Naive B cell (primary cell): Measurements from ENCODE around the gene CDC42EP3. TPM values are rescaled to one million over a fixed set of nuclear protein-coding genes. Genes with fewer than 3 reads are reported as not detected.

Experiments used
- ATAC-seq, 2 donors: fragments of 150-1000 bp; cut with Tn5 transposase; 2 replicates each; pipeline ENCODE4 v1.10.0; 2021; ENCODE audit warnings: low read depth in 2 of 2, mild to moderate bottlenecking in 2 of 2, moderate library complexity in 2 of 2
- DNase-seq: peaks from one replicate; pipeline ENCODE4 v3.0.0; 2022
- H3K27ac Mint-ChIP-seq, 6 donors: one replicate each; pipeline ENCODE4 v1.8.0; 2020 to 2022; ENCODE audit warnings: mild to moderate bottlenecking in 6 of 6, mixed read lengths in 6 of 6, moderate library complexity in 5 of 6, inconsistent platforms in 2 of 6
- H3K27me3 Mint-ChIP-seq, 3 donors: one replicate each; pipeline ENCODE4 v1.8.0; 2021 to 2022; ENCODE audit warnings: mixed read lengths in 3 of 3, mild to moderate bottlenecking in 1 of 3
- H3K36me3 Mint-ChIP-seq, 2 donors: one replicate each; pipeline ENCODE4 v1.8.0; 2020 to 2022; ENCODE audit warnings: mixed read lengths in 2 of 2, inconsistent platforms in 1 of 2, mild to moderate bottlenecking in 1 of 2
- H3K4me1 Mint-ChIP-seq, 3 donors: one replicate each; pipeline ENCODE4 v1.8.0; 2020 to 2022; ENCODE audit warnings: mixed read lengths in 3 of 3, inconsistent platforms in 1 of 3, mild to moderate bottlenecking in 1 of 3, moderate library complexity in 1 of 3
- H3K4me3 Mint-ChIP-seq, 8 donors: one replicate each; pipeline ENCODE4 v1.8.0; 2020 to 2022; ENCODE audit warnings: mild to moderate bottlenecking in 8 of 8, mixed read lengths in 8 of 8, moderate library complexity in 8 of 8, inconsistent platforms in 2 of 8
- H3K9me3 Mint-ChIP-seq, 7 donors: one replicate each; pipeline ENCODE4 v1.8.0; 2020 to 2022; ENCODE audit warnings: mixed read lengths in 7 of 7, mild to moderate bottlenecking in 5 of 7, inconsistent platforms in 2 of 7, moderate library complexity in 1 of 7
- polyA plus RNA-seq, 6 donors: library from polyadenylated mRNA; unstranded; fragments of 300-500 nt; fragmentation: Illumina TruSeq; gene quantifications; one replicate each; pipeline ENCODE4 v1.2.3, GENCODE V29; 2021; ENCODE audit warnings: low read depth in 6 of 6

The CDC42EP3 gene, protein sequence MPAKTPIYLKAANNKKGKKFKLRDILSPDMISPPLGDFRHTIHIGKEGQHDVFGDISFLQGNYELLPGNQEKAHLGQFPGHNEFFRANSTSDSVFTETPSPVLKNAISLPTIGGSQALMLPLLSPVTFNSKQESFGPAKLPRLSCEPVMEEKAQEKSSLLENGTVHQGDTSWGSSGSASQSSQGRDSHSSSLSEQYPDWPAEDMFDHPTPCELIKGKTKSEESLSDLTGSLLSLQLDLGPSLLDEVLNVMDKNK
- 10 to 100 TPM in 4 of 6 donors, 1 to 10 TPM in 2; 4.5 to 24.5 (median 12.1) TPM for polyA plus RNA-seq

DNA sequence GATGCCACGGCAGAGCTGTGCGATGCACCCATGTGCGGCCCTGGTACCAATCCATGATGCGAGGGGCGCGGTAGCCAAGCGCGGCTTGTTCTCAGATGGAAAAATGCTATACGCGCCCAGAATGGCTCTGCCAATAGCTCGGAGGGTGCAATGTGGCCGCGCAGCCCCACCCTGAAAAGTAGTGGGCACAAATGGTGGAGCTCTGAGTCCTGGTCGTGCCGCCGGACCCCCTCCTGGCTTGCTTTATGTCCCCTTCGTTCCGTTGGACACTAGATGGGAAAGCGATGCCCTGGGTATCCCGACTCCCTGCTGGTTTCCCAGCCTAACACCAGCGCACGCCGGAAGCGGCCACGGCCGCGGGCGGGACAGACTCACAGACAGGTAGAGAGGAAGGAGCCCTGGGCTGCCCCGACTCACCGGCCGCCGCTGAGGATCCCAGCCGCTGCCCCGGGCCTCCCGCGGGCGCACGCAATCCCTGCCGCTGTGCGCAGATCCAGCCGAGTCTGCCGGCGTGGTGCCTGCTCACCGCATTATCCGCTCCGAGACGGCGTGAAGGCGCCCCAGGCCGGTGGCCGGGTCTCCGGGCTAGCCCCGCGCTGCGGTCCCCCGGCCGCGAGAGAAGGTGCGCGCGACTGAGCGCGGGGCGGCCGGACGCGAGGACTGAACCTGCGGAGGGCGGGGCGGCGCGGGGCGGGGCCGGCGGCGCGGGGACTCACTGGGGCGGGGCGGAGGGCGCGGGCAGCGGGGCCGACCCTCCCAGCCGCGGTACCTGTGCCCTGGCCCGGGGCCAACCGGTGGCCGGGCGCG is at the start of gene CDC42EP3:
Gene CDC42EP3, minus strand, starts transcription at position 634 of the 807 bp plus-strand sequence. CDS start 25,055 bp downstream, outside the sequence.
- peak within 1 kb of the TSS in 5 of 6 donors; percentile 78 to 91 (median 86) for H3K27ac Mint-ChIP-seq
- H3K27me3 Mint-ChIP-seq, result no peaks in the 10 kb centered on the region
- H3K4me1 Mint-ChIP-seq, result peaks cover 16 to 57% (median 44%) of the 10 kb centered on the region in 3 donors
- H3K9me3 Mint-ChIP-seq, result no peaks in the 10 kb centered on the region
- H3K4me3 Mint-ChIP-seq, result peak within 1 kb of the TSS; percentile 84 to 97 (median 93)
- H3K36me3 Mint-ChIP-seq, result no peaks in the 10 kb centered on the region
- DNase-seq, result peak; percentile 57
- ATAC-seq, result peak; percentile 57 to 58

- Mint-ChIP-seq H3K9me3 (peaks cover 4 to 9% (median 6%) of the 10 kb centered on the region in 7 donors), H3K4me3 (no peak overlapping the region), H3K4me1 (peaks cover 0 to 6% (median 0%) of the 10 kb centered on the region in 3 donors), H3K27me3 (peaks cover 0 to 12% (median 8%) of the 10 kb centered on the region in 3 donors), H3K36me3 (peaks cover 0 to 14% of the 10 kb centered on the region in 2 donors), H3K27ac (no peak overlapping the region)
- no peak for ATAC-seq
- DNase-seq, result no peak
Measured at GRCh38 chr2:37721201-37721560, 49.7 kb upstream of the CDC42EP3 start.

DNA sequence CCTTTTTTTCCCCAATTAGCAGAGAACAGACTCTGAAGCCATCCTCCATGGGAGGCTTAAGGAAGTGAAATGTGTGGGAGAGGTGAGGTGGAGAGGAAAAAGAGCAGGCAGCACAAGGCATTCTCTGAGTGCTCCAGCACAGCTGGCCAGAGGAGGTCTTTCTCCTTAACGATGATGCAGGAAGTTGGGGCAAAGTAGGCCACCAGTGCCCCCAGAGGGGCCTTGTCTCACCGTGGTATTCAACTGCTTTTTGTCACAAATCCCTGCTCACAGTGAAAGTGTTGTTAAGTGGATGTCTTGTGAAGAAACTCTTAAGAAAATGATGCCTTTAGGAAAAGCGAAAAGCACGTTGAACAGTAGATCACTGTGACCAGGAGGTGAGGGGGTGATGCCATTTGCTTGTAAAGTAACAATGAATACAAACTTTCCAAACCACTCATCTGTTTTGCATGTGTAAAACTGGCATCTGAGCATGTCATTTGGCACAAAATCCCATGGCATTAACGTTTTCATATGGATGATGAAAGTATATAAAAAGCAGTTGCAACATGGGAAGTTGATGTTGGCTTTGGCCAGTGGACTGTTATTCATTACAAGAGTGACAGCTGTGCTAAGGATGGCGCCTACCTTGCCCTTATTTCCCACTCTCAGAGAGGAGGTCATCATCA is 49.2 kb upstream of the CDC42EP3 start:
- H3K4me3 Mint-ChIP-seq, result no peak overlapping the region

DNA sequence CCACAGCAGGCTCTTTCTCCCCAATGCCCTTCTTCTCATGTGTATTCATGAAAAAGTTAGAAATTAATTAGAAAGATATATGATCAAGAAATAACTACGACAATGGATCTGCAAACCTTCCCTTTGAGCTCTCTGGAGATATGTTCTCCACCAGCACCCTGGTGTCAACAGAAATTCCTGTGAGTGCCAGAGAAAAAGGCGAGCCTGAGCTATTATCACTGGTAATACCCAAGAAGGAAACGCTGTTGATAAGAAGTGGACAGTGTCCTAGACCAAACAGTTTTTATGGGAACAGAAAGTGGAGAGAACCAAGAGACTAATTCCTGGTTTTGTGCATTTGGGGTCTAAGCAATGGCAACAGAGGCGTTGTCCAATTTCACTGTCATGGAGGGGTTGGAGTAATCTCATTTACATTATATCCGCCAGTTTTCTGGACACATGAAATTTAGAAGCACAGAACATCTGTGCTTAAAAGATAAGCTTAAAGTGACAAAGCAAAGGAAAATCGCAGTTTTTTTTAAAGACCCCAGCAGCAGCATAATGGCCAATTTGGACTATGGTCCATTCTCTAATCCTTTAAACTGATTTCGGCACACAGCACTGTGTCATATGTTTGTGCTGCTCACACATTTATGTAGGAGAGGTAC is 47.2 kb upstream of the CDC42EP3 start:
- no peak overlapping the region for H3K27ac Mint-ChIP-seq
- ATAC-seq (no peak), DNase-seq (no peak)
- no peak overlapping the region for H3K4me3 Mint-ChIP-seq
- H3K36me3 Mint-ChIP-seq, result peaks cover 0 to 14% of the 10 kb centered on the region in 2 donors
- H3K4me1 Mint-ChIP-seq, result peaks cover 0 to 6% (median 0%) of the 10 kb centered on the region in 3 donors
- peaks cover 7 to 30% (median 21%) of the 10 kb centered on the region in 7 donors for H3K9me3 Mint-ChIP-seq
- H3K27me3 Mint-ChIP-seq, result peaks cover 0 to 12% (median 8%) of the 10 kb centered on the region in 3 donors

More for the DNA sequence above, 49.2 kb upstream of the CDC42EP3 start:
- no peak overlapping the region for H3K27ac Mint-ChIP-seq
- peaks cover 0 to 14% of the 10 kb centered on the region in 2 donors for H3K36me3 Mint-ChIP-seq
- H3K4me1 Mint-ChIP-seq, result peaks cover 0 to 6% (median 0%) of the 10 kb centered on the region in 3 donors
- DNase-seq (no peak), ATAC-seq (no peak)
- peaks cover 0 to 12% (median 8%) of the 10 kb centered on the region in 3 donors for H3K27me3 Mint-ChIP-seq
- peaks cover 5 to 11% (median 9%) of the 10 kb centered on the region in 7 donors for H3K9me3 Mint-ChIP-seq

GRCh38 chr2:37713258-37713700 is 41.8 kb upstream of the CDC42EP3 start:
- peak in 1 of 2 donors; percentile 27 for ATAC-seq
- peaks cover 0 to 7% (median 0%) of the 10 kb centered on the region in 3 donors for H3K27me3 Mint-ChIP-seq
- H3K4me1 Mint-ChIP-seq, result peaks cover 0 to 6% (median 5%) of the 10 kb centered on the region in 3 donors

GRCh38 chr2:37711831-37712230 is 40.4 kb upstream of the CDC42EP3 start:
- ATAC-seq, result no peak
- Mint-ChIP-seq H3K27me3 (peaks cover 0 to 9% (median 0%) of the 10 kb centered on the region in 3 donors), H3K36me3 (no peaks in the 10 kb centered on the region), H3K9me3 (peaks cover 5 to 33% (median 16%) of the 10 kb centered on the region in 7 donors), H3K4me1 (peaks cover 3 to 12% (median 12%) of the 10 kb centered on the region in 3 donors), H3K4me3 (no peak overlapping the region), H3K27ac (no peak overlapping the region)
- no peak for DNase-seq

More at GRCh38 chr2:37713258-37713700, 41.8 kb upstream of the CDC42EP3 start:
- peaks cover 5 to 33% (median 16%) of the 10 kb centered on the region in 7 donors for H3K9me3 Mint-ChIP-seq
- H3K36me3 Mint-ChIP-seq, result peaks cover 0 to 6% of the 10 kb centered on the region in 2 donors
- no peak for DNase-seq
- peak overlapping the region in 2 of 8 donors; percentile 22 to 27 for H3K4me3 Mint-ChIP-seq
- peak overlapping the region in 1 of 6 donors; percentile 36 for H3K27ac Mint-ChIP-seq

- DNase-seq, result no peak
- no peak overlapping the region for H3K4me3 Mint-ChIP-seq
- H3K9me3 Mint-ChIP-seq, result peaks cover 4 to 30% (median 15%) of the 10 kb centered on the region in 7 donors
- no peak for ATAC-seq
- H3K27ac Mint-ChIP-seq, result no peak overlapping the region
- H3K27me3 Mint-ChIP-seq, result peaks cover 0 to 9% (median 0%) of the 10 kb centered on the region in 3 donors
- peaks cover 3 to 14% (median 12%) of the 10 kb centered on the region in 3 donors for H3K4me1 Mint-ChIP-seq
- no peaks in the 10 kb centered on the region for H3K36me3 Mint-ChIP-seq
Measured at GRCh38 chr2:37711308-37711731, 39.9 kb upstream of the CDC42EP3 start.

DNA sequence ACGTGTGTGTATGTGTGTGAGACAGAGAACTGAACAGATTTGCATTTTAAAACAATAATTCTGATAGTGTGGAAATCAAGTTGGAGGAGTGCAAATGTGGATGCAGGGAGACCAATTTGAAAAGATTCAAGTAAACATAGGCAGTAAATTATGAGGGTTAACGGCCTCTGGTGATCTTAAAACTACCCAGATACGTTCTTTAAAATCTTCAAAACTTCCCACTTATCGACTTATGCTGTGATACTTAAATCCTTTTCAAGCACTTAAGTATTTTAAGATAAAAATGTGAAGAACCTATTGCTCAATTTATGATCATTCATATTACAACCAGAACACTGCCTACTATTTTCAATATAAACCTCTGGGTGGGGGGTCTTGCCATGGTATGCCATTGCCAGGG is 37.7 kb upstream of the CDC42EP3 start:
- H3K27ac Mint-ChIP-seq, result no peak overlapping the region
- peaks cover 3 to 14% (median 12%) of the 10 kb centered on the region in 3 donors for H3K4me1 Mint-ChIP-seq
- H3K36me3 Mint-ChIP-seq, result peaks cover 0 to under 1% of the 10 kb centered on the region in 2 donors
- peaks cover 0 to 9% (median 0%) of the 10 kb centered on the region in 3 donors for H3K27me3 Mint-ChIP-seq
- H3K9me3 Mint-ChIP-seq, result peaks cover 0 to 8% (median 0%) of the 10 kb centered on the region in 7 donors
- DNase-seq (no peak), ATAC-seq (no peak)
- no peak overlapping the region for H3K4me3 Mint-ChIP-seq

- Mint-ChIP-seq H3K36me3 (peaks cover 0 to 4% of the 10 kb centered on the region in 2 donors), H3K9me3 (no peaks in the 10 kb centered on the region), H3K4me3 (no peak overlapping the region), H3K4me1 (peaks cover 3 to 10% (median 8%) of the 10 kb centered on the region in 3 donors), H3K27ac (peak overlapping the region in 1 of 6 donors; percentile 47), H3K27me3 (peaks cover 0 to 9% (median 5%) of the 10 kb centered on the region in 3 donors)
- no peak for ATAC-seq
- DNase-seq, result no peak
Measured at GRCh38 chr2:37708146-37708545, 36.7 kb upstream of the CDC42EP3 start.

DNA sequence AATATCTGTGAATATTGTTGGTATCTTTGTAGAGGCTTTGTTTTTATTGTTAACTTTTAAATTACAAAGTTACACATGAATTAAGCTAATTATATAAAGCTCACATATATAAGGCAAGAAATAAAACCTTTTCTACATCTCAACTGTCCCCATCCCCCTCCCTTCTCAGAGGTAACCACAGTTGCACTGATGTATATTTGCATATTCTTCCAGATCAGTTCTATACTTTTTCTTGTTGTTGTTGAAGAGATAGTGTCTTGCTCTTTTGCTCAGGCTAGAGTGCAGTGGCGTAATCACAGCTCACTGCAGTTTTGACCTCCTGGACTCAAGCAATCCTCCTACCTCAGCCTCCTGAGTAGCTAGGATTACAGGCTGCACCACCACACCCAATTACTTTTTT is 36.0 kb upstream of the CDC42EP3 start:
- peak overlapping the region in 1 of 8 donors; percentile 2 for H3K4me3 Mint-ChIP-seq
- DNase-seq, result no peak
- peaks cover 3 to 9% (median 6%) of the 10 kb centered on the region in 3 donors for H3K4me1 Mint-ChIP-seq
- peaks cover 0 to 4% of the 10 kb centered on the region in 2 donors for H3K36me3 Mint-ChIP-seq
- no peaks in the 10 kb centered on the region for H3K9me3 Mint-ChIP-seq
- H3K27ac Mint-ChIP-seq, result no peak overlapping the region
- H3K27me3 Mint-ChIP-seq, result peaks cover 0 to 9% (median 5%) of the 10 kb centered on the region in 3 donors
- ATAC-seq, result peak; percentile 28 to 60

- no peak for DNase-seq
- Mint-ChIP-seq H3K4me3 (no peak overlapping the region), H3K4me1 (peaks cover 3 to 9% (median 6%) of the 10 kb centered on the region in 3 donors), H3K36me3 (peaks cover 0 to 9% of the 10 kb centered on the region in 2 donors), H3K27ac (no peak overlapping the region), H3K9me3 (peaks cover 0 to 6% (median 3%) of the 10 kb centered on the region in 7 donors), H3K27me3 (peaks cover 0 to 13% (median 9%) of the 10 kb centered on the region in 3 donors)
- ATAC-seq, result no peak
Measured at GRCh38 chr2:37706334-37707183, 35.1 kb upstream of the CDC42EP3 start.
